NCI-H146 treated with DMSO at 0.1 percent for 48 hours (cell line): Measurements from ENCODE around the gene FAM25A.
"Not testable (repeated sequence)": the region's sequence is repeated elsewhere in the genome, so short reads cannot be mapped to it uniquely, and the experiment has no call there.

Experiments
- DNase-seq: peaks from one replicate; lab custom pipeline; 2025; ENCODE audit not compliant: unreplicated experiment; lab: John Stamatoyannopoulos, UW

The FAM25A gene

DNA sequence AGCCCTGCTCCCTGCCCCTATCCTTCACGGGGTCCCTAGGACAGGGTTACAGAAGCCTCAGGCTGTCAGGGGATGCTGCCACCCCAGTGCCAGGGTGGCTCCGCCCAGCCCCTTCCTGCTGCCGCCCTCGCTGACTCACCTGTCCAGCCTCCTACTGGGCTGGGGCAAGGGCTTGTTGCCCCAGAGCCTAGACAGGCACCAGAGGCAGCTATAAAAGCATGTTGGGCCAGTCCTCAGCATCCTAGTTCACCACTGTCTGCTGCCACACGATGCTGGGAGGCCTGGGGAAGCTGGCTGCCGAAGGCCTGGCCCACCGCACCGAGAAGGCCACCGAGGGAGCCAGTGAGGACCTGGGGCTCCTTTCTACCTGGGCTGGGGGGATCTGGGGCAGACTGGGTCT, at the start of gene FAM25A:
TSS of gene FAM25A (plus strand) at position 239 of the 400 bp plus-strand sequence. CDS start at position 270, 31 bp downstream.
- DNase-seq, result not testable (repeated sequence)

DNA sequence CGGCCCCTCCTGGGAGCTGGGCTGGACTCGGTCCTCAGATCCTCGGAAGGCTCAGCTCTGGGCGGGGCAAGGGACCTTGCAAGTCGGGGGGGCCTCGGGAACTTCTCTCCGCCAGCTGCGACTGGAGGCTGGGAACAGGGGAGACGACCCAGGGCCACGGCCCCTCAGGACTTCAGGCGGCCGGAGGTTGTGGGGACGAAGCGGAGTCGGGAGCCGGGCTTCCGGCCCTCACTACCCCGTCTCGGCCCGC, 49.2 kb upstream of the FAM25A start:
- no peak for DNase-seq

DNA sequence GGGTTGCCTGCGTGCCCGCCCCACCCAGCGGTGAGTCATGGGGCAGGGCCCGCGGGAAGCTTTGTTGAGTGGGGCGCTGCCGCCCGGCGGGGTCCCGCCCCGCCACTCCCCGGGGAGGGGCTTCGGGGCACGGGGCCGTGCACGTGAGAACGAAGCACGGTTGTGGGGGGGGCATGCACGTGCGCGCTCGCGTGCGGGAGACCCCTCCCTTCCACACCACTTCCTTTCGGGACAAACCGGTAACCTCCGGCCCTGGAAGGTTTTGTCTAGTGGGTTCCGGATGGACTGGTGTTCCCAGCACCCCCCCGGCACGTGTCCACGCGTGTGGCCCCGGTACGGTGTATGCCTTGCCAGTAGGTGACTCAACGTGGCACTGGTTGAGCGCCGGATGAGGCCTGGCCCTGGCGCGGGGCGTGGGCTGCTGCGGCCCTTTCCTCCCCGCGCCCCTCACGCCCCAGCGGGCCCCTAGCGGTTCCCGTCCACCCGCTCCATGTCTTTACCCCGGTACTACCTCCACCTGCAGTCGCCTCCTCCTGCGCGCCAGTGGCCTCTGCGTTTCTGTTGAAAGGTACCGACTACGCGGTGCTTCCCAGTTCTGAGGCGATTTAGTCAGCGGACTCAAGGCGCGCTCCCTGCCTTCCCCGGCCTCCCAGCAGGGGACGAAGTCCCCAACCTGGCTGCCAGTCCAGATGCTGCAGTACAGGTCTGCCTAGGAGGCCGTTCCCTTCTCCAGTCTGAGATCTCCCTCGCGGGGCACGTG, 48.7 kb upstream of the FAM25A start:
- peak; percentile 87 for DNase-seq

DNA sequence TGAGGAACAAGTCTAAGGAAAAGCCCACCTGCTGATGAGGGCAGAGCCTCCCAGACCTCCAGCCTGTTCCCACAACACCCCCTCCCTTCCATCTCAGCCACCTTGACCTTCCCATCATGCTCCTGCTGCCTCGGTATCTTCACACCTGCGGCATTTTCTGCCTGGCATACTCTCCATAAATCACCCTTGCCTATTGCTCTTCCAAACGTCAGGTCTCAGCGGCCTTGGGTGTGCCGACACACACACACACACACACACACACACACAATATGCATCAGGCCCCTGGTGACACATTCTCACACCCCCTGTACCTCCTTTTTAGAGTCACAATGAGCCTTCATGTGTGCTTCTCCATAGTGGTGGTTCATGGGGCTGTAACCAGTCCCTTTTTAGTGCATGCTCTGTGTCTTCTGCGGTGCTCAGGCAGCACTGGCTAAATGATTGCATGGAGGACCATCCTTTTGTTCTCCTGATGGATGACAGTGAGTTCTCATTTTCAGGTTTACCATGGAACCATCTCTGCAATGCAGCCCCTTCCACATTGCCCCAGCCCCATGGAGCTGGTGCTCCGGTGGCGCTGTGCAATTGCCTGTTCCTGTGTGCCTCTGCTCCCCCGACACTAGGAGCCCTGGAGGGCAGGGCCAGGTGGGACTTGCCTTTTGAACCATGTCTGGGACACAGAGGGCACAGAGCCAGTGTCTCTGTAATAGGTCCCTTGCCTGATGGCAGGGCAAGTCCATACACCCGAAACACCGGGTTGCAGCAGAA, 47.3 kb upstream of the FAM25A start:
- DNase-seq, result no peak

DNA sequence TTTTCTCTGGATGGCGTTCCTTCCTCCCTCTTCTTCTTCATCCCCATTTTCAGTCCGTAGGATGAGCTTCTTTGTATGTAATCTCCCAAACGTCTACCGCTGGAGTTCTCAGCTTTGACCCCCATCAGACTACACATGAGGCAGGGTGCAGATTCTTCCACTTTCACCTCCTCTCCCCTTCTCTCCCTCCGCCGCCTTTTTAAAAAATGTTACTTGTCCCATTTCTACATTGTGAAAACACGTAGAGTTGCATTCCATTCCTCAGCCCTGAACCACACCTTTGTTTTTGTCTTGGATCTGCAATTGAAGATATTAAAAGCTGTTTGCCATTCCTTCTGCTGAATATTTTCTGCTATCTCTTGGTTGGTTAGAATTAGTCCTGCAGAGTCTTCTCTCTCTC, 45.6 kb upstream of the FAM25A start:
- DNase-seq, result no peak

DNA sequence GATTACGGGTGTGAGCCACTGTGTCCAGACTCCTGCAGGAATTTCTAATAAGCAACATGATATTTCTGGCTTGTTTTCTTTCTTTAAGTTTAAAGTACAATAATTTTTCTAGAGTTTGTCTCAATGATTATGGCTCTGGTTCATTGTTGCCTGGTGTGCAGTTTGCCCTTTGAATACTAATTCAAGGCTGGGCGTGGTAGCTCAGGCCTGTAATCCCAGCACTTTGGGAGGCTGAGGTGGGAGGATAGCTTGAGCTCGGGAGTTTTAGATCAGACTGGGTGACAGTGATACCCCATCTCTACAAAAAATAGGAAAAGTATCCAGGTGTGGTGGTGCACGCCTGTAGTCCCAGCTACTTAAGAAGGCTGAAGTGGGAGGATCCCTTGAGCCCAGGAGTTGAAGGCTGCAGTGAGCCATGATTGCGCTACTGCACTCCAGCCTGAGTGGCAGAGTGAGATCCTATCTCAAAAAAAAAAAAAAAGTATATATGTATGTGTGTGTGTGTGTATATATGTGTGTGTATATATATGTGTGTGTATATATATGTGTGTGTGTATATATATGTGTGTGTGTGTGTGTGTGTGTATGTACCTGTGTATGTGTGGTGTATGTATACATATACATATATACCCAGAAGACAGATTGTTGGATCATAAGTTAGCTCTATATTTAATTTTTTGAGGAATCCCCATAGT, 43.6 kb upstream of the FAM25A start:
- DNase-seq, result no peak

DNA sequence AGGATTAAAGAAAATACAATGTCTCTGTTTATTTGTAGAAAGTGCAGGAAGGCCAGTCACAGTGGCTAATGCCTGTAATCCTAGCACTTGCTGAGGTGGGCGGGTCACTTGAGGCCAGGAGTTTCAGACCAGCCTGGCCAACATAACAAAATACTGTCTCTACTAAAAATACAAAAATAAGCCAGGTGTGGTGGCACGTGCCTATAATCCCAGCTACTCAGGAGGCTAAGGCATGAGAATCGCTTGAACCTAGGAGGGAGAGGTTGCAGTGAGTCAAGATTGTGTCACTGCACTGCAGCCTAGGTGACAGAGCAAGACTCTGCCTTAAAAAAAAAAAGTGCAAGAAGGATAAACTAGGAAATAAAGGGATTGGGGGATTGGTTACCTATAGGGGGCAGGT, 41.6 kb upstream of the FAM25A start:
- DNase-seq, result not testable (repeated sequence)

DNA sequence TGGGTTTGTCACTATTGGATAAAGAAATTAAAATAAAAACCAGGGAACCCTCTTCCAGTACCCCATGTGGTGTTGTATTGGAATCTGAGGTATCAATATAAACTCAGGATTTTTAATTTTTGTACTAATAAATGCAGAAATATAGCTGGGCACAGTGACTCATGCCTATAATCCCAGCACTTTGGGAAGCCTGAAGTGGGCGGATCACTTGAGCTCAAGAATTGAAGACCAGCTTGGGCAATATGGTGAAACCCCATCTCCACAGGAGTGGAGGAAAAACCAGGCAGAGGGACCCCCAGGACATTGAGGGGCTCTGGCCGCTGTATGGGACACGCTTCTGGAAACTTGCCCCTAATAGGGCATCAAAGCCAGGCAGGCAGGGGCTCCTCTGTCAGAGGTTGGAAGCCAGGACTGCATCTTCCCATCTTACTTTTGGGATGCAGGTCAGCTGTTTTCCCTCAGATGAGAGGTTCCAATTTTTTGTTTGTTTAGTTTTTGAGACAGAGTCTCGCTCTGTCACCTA, 40.7 kb upstream of the FAM25A start:
- DNase-seq, result no peak

DNA sequence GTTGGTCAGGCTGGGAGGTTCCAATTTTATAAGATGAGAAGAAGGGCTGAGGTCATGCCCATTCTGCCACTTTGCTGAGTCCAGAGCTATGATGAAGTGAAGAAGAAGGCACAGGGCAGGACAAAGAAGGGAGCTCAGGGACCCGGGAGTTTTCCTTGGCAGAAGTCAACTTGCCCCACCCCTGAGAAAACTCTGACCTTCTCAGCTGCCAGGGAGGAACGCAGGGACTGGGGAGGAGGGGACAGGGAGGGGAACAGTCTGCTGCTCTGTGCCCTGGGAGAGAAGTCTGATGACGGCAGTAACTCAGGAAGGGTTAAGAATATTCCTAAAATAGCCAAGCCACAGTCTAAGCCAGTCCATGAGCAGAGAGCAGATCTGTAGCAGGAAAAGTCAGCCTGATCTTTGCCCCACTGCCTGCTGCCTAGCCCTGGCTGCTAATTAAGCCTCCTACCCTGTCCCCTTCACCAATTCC, 40.1 kb upstream of the FAM25A start:
- no peak for DNase-seq

DNA sequence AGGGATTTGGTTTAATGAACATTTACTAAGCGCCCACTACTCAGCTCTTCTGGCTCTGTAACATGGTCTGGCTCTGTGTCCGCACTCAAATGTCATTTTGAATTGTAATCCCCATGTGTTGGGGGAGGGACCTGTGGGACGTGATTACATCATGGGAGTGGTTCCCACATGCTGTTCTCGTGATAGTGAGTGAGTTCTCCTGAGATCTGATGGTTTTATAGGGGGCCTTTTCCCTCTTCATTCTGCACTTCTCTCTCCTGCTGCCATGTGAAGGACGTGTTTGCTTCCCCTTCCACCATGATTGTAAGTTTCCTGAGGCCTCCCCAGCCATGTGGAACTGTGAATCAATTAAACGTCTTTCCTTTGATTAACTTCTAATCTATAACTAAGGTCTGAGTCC, 39.1 kb upstream of the FAM25A start:
- not testable (repeated sequence) for DNase-seq

DNA sequence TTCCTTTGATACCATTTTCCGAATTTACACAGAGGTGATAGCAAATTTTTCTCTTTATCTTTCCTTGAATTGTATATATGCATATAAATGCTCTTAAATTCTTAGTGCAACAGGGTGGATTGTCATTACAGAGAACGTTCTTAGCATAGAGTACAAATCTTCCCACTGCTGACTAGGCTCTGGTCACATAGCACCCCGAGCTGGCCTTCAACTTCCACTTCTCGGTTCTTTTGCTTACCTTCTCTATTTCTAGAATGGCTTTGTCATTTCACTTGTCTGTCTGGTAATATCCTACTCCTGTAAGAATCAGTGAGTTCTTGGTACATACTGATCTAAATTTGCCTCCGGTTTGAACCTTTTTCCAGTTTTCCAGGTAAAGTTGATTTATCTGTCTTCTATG, 38.4 kb upstream of the FAM25A start:
- DNase-seq, result no peak

DNA sequence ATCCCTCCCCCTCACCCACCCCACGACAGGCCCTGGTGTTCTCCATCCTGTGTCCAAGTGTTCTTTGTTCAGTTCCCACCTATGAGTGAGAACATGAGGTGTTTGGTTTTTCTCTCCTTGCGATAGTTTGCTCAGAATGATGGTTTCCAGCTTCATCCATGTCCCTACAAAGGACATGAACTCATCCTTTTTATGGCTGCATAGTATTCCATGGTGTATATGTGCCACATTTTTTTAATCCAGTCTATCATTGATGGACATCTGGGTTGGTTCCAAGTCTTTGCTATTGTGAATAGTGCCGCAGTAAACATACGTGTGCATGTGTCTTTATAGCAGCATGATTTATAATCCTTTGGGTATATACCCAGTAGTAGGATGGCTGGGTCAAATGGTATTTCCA, 35.6 kb upstream of the FAM25A start:
- not testable (repeated sequence) for DNase-seq

DNA sequence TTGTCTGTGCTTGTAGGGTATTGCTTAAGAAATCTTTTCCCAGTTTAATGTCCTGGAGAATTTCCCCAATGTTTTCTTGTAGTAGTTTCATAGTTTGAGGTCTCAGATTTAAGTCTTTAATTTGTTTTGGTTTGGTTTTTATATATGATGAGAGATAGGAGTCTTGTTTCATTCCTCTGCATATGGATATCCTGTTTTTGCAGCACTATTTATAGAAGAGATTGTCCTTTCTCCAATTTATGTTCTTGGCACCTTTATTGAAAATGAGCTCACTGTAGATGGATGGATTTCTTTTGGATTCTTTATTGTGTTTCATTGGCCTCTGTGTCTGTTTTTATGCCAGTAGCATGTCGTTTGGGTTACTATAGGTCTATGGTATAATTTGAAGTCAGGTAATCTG, 31.6 kb upstream of the FAM25A start:
- DNase-seq, result no peak

DNA sequence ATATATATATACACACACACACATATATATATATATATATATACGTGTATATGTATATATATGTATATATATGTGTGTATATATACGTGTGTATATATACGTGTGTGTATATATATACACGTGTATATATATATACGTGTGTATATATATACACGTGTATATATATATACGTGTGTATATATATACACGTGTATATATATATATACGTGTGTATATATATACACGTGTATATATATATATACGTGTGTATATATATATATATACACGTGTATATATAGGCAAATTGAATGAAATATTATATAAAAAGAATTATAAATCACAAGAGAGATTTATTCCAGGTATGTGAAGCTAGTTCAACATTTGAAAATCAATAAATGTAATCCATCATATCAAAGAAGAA, 28.7 kb upstream of the FAM25A start:
- not testable (repeated sequence) for DNase-seq

DNA sequence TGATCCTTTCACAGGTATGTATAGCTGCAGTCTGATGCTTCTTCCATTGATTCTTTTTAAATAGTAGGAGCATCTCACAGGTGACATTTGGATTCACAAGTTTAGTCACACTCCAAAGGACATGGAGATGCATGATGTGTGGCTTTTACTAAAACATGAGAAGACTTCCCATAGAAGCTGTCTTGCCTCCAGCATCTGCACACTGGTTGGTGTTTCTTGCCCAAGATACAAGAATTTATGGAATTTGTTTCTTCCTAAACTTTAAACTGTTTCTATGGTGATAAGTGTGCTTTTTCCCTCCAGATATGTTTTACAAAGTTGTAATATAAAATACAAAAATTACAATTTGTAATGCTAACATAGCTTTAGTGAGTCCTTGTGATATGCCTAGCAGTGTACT, 27.6 kb upstream of the FAM25A start:
- no peak for DNase-seq

DNA sequence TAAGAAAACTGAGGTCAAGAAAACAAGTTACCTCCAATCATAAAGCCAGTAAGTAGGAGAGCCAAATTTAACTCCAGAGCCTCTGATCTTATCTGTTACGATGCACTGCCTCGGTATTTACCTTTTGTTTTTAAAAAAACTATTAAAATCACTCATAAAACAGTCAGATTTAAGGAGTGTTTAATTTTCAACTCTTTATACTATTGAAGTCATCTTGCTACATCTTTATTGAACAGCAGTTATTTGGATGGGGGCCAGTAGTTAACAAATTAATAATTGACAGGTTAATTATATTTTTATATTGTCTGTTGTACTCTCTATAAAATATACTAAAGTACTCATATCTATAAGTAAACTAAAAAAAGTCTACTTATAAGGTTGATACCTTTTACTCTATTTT, 27.2 kb upstream of the FAM25A start:
- no peak for DNase-seq

DNA sequence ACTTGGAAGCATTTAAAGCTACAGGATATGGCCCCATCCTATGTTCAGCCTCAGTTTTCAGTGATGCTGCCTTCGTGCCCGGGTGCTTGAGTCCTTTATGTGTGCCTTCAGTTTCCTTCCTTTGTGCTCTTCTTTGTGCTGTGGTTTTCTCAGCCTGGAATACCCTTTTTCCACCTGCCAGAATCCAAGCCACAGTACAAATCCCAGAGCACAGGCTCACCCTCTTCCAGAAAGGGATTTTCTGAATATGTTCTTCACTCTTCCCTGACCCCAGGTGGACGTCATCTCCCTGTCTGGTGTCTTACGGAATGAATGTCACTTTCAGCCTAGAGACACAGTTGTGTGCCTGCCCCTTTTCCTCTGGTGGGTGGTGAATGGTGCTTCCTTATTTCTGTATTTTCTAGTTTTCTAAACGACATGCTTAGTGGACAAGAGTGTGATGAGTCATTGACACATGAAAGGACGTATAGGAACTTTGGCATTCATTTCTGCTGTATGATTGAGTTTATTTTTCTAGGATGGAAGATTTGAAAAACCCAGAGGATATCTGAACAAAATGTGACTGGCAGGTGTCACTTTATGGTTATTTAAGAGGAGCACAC, 20.2 kb upstream of the FAM25A start:
- DNase-seq, result not testable (repeated sequence)

DNA sequence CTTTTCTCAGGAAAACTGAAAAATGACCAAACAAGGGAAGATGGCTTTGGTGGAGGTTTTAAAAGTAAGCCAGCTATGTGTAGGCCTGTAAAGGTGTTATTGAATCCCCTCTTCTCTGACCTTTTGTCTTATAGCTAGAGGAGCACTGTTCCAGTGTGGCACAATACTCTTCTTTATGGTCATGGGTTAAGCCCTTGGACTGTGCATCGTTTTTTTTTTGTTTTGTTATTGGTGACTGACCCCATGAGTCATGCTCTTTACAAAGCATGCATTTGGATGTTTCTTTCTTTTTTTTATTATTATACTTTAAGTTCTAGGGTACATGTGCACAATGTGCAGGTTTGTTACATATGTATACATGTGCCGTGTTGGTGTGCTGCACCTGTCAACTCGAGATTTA, 19.6 kb upstream of the FAM25A start:
- no peak for DNase-seq

DNA sequence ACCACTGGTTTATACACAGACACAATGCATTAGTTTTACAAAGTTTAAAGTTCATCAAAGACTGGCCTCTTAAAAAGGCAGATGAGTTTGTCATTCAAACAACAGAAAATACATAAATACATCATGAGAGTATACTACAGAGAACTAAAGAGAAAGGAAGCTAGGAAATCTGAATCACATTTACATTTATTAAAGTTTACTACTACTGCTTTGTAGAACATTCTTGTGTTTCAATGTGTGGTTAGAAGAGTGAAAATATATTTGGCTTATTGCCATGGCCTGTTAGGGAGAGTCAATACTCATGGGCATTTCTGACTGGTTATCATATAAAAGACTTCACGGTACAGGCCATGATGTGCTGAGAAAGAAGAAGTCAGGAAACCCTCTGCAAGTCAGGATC, 13.0 kb upstream of the FAM25A start:
- DNase-seq, result not testable (repeated sequence)

DNA sequence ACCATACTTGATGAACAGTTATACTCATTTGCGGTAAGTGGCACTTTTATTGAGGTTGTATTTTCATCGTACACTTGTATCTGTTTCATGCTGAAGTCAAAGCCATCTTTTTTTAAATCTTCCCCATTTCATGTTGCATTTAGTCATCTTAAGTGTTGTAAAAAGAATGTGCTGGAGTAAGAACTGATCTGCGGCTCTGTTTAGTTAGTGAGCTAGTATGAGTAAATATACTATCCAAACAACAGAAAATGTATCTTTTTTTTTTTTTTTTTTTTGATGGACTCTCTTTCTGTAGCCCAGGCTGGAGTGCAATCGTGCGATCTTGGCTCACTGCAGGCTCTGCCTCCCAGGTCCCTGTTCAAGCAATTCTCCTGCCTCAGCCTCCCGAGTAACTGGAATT, 12.4 kb upstream of the FAM25A start:
- not testable (repeated sequence) for DNase-seq

DNA sequence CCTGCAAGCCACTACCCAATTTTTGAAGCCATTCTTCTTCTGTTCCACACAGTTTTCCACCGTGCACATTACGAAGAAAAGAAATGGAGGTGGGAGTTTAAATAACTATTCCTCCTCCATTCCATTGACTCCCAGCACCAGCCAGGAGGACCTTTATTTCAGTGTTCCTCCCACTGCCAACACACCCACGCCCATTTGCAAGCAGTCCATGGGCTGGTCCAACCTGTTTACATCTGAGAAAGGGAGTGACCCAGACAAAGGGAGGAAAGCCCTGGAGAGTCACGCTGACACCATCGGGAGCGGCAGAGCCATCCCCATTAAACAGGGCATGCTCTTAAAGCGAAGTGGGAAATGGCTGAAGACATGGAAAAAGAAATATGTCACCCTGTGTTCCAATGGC, 11.8 kb upstream of the FAM25A start:
- DNase-seq, result not testable (repeated sequence)
